Lung (tissue), 10 donors: ENCODE measurements around the gene CGB1. TPM values are rescaled to one million over a fixed set of nuclear protein-coding genes. Genes with fewer than 3 reads are reported as not detected.
"Not testable (repeated sequence)": the region's sequence is repeated elsewhere in the genome, so short reads cannot be mapped to it uniquely, and the experiment has no call there.

ENCODE experiments used
- ATAC-seq: fragments of 200-7000 bp; cut with Tn5 transposase; one replicate; pipeline ENCODE4 v1.9.1; 2020; ENCODE audit warnings: moderate number of reproducible peaks; ENCODE audit not compliant: insufficient read depth, low FRiP score
- DNase-seq, 3 donors: peaks; one replicate each; pipeline ENCODE4 v3.0.0-alpha.2; 2013 to 2017
- H3K27ac ChIP-seq, 2 donors: one replicate each; pipeline ENCODE4 v1.5.1; 2013; ENCODE audit warnings: mild to moderate bottlenecking in 2 of 2, moderate library complexity in 2 of 2, control low read depth in 1 of 2, inconsistent platforms in 1 of 2, low read depth in 1 of 2, low read length in 1 of 2
- H3K27me3 ChIP-seq, 3 donors: one replicate each; pipeline ENCODE4 v1.5.1; 2013; ENCODE audit warnings: low read length in 2 of 3; ENCODE audit not compliant: control insufficient read depth in 3 of 3, insufficient read depth in 3 of 3
- H3K36me3 ChIP-seq, 4 donors: one replicate each; pipeline ENCODE4 v1.5.1; 2013; ENCODE audit warnings: low read length in 4 of 4, mild to moderate bottlenecking in 1 of 4, moderate library complexity in 1 of 4; ENCODE audit not compliant: control insufficient read depth in 4 of 4, insufficient read depth in 4 of 4
- H3K4me1 ChIP-seq, 5 donors: one replicate each; pipeline ENCODE4 v1.5.1; 2013; ENCODE audit warnings: low read length in 5 of 5, mild to moderate bottlenecking in 2 of 5, moderate library complexity in 1 of 5; ENCODE audit not compliant: control insufficient read depth in 5 of 5, insufficient read depth in 5 of 5
- H3K4me3 ChIP-seq: one replicate; pipeline ENCODE4 v1.5.1; 2013; ENCODE audit warnings: mild to moderate bottlenecking, control low read depth, moderate library complexity
- H3K9ac ChIP-seq, 2 donors: one replicate each; pipeline ENCODE4 v1.5.1; 2013; ENCODE audit warnings: low read length in 2 of 2, control low read depth in 1 of 2; ENCODE audit not compliant: insufficient read depth in 1 of 2
- H3K9me3 ChIP-seq, 4 donors: one replicate each; pipeline ENCODE4 v1.5.1; 2013; ENCODE audit warnings: low read length in 3 of 4, mild to moderate bottlenecking in 1 of 4, moderate library complexity in 1 of 4; ENCODE audit not compliant: control insufficient read depth in 4 of 4, insufficient read depth in 3 of 4
- WGBS, 2 donors: extraction: QIAGEN DNeasy Blood & Tissue Kit; methylation state at CpG; one replicate each; pipeline ENCODE4 v1.1.7; 2013; 5-methylcytosine and 5-hydroxymethylcytosine counted together
- polyA plus RNA-seq, 2 donors: library from polyadenylated mRNA; stranded (reverse); fragments of 200-250 nt; gene quantifications; one replicate each; pipeline ENCODE4 v1.2.1, GENCODE V29; 2013
- total RNA-seq, 2 donors: library from RNA; depleted of rRNA in 1 of 2; stranded (reverse); fragments of >200 nt in 1 of 2; gene quantifications; one replicate each; pipeline ENCODE4 v1.2.1, GENCODE V29; 2014 to 2021
- donor health status: Bipolar disorder and iron deficiency.
- donor health status: healthy.
- donor health status: DM: yes; HTN: yes; CAD: no.

The CGB1 gene
- total and polyA plus RNA-seq, 4 donors, result not detected

- not testable (repeated sequence) for H3K36me3 ChIP-seq, H3K27ac ChIP-seq, H3K9me3 ChIP-seq, ATAC-seq, H3K4me1 ChIP-seq, H3K27me3 ChIP-seq, H3K9ac ChIP-seq, DNase-seq, H3K4me3 ChIP-seq
- WGBS, 2 donors, result 91 to 94% methylated on average over 3 to 5 of the region's 8 CpGs
These were observed 6.4 kb downstream of the CGB1 start for GRCh38 chr19:49030323-49030722.

DNA sequence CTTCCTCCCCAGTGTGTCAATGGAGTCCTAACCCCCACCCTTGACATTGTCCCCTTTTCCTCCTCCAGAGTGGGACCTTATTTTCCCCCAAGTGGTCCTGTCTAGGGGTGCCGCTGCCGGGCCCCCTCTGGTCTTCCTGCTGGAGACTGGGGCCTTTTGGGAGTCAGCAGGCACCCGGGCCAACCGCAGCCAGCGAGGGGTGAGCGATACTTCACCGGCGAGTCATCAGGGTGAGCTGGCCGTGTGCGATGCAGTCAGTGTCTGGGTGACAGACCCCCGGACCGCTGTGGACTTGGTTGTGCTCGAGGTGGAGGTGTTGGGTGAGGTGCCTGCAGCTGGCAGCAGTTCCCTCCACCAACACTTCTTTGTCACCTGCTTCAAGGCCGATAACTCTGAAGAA is 6.9 kb downstream of the CGB1 start:
- not testable (repeated sequence) for H3K9me3 ChIP-seq, H3K27me3 ChIP-seq, H3K9ac ChIP-seq, H3K4me3 ChIP-seq, ATAC-seq, H3K36me3 ChIP-seq, DNase-seq, H3K4me1 ChIP-seq, H3K27ac ChIP-seq
- WGBS, 2 donors, result 86 to 95% methylated on average over 14 of the region's 14 CpGs

DNA sequence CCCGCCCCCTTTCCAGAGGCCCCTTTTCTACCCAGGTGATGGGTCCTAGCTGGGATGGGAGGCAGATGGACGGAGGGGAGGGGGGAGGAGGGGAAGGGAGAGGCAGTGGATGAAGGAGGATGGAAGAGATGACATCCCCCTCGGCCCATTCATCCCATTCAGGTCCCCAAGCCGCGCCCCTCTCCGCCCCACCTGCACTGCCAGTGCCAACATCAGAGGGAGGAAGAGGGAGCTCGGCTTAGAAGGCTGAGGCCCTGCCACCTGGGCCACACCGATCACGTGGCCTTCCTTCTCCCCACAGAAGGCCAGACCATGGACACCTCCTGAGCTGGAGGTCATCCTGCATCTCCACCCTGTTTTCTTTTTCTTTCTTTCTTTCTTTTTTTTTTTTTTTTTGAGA is 8.0 kb downstream of the CGB1 start:
- H3K27ac ChIP-seq, ATAC-seq, H3K9ac ChIP-seq, H3K9me3 ChIP-seq, DNase-seq, H3K36me3 ChIP-seq, H3K4me1 ChIP-seq, H3K27me3 ChIP-seq, H3K4me3 ChIP-seq: not testable (repeated sequence)
- 68 to 82% methylated on average over 8 to 9 of the region's 9 CpGs for WGBS, 2 donors

- not testable (repeated sequence) for ATAC-seq, H3K4me1 ChIP-seq, H3K4me3 ChIP-seq, H3K9ac ChIP-seq, DNase-seq, H3K9me3 ChIP-seq, H3K36me3 ChIP-seq, H3K27ac ChIP-seq
- peaks cover 0 to 11% (median 7%) of the 10 kb centered on the region in 3 donors for H3K27me3 ChIP-seq
- WGBS, 2 donors, result 83 to 90% methylated on average over 21 to 23 of the region's 23 CpGs
These were observed 11.1 kb downstream of the CGB1 start for GRCh38 chr19:49025599-49025998.

- not testable (repeated sequence) for DNase-seq, H3K4me3 ChIP-seq, H3K27ac ChIP-seq, ATAC-seq, H3K36me3 ChIP-seq, H3K4me1 ChIP-seq, H3K9ac ChIP-seq, H3K9me3 ChIP-seq
- WGBS, 2 donors, result 81 to 90% methylated on average over 3 of the region's 6 CpGs
- H3K27me3 ChIP-seq, result peaks cover 0 to 15% (median 12%) of the 10 kb centered on the region in 3 donors
These were observed 11.6 kb downstream of the CGB1 start for GRCh38 chr19:49025088-49025487.

DNA sequence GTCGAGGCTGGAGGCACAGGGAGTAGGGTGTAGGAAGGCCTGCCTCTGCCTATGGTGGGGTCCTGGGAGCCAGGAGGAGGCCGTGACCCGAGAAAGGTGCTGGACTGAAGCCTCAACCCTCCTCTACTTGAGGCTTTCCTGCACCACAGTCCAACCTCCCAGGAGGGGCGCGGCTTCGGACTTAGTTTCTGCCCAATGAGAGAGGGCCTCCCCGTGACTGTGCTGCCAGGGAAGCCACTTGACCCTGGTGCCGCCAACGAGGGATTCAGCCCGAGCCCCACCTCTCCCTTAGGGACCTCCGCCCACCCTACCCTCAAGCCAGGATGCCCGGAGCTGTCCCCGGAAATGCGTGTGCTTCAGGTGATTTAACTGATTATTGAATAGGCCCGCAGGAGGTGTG is 12.5 kb downstream of the CGB1 start, which contains the start of gene CGB3:
TSS of gene CGB3 (minus strand) at position 101 of the 400 bp plus-strand sequence. CDS start 362 bp downstream, outside the sequence.
- H3K27me3 ChIP-seq, result peaks cover 0 to 20% (median 12%) of the 10 kb centered on the region in 3 donors
- H3K36me3 ChIP-seq, DNase-seq, H3K4me3 ChIP-seq, H3K27ac ChIP-seq, H3K9ac ChIP-seq, ATAC-seq, H3K4me1 ChIP-seq, H3K9me3 ChIP-seq: not testable (repeated sequence)
- WGBS, 2 donors, result 64 to 74% methylated on average over 10 to 13 of the region's 15 CpGs
